Heart left ventricle (tissue), 16 donors: ENCODE data around the gene RAB11A. TPM values are rescaled to one million over a fixed set of nuclear protein-coding genes. Genes with fewer than 3 reads are reported as not detected.
"Not testable (repeated sequence)": the region's sequence is repeated elsewhere in the genome, so short reads cannot be mapped to it uniquely, and the experiment has no call there.

Source experiments
- ATAC-seq, 4 donors: fragments of 200-7000 bp; cut with Tn5 transposase; one replicate each; pipeline ENCODE4 v1.9.1; 2020 to 2022; ENCODE audit warnings: moderate library complexity in 4 of 4, mild to moderate bottlenecking in 3 of 4, moderate number of reproducible peaks in 1 of 4
- DNase-seq, 5 donors: peaks; one replicate each; pipeline ENCODE4 v3.0.0-alpha.2; 2020
- H3K27ac ChIP-seq, 12 donors: fragments of 200-600 bp; sonication (generic) in 4 of 12; one replicate each; pipeline versions ENCODE4 v1.5.0 to v1.8.0; 2016 to 2022; ENCODE audit warnings: mild to moderate bottlenecking in 2 of 12
- H3K27me3 ChIP-seq, 9 donors: fragments of 200-600 bp; sonication (generic) in 2 of 9; one replicate each; pipeline versions ENCODE4 v1.5.1 to v1.8.0; 2016 to 2022; ENCODE audit warnings: mild to moderate bottlenecking in 3 of 9
- H3K36me3 ChIP-seq, 9 donors: fragments of 200-600 bp; sonication (generic) in 2 of 9; one replicate each; pipeline versions ENCODE4 v1.5.0 to v1.8.0; 2018 to 2022; ENCODE audit warnings: mild to moderate bottlenecking in 2 of 9
- H3K4me1 ChIP-seq, 12 donors: fragments of 200-600 bp; sonication (generic) in 4 of 12; one replicate each; pipeline versions ENCODE4 v1.5.0 to v1.8.0; 2016 to 2022; ENCODE audit warnings: mild to moderate bottlenecking in 3 of 12
- H3K4me3 ChIP-seq, 12 donors: fragments of 200-600 bp; sonication (generic) in 4 of 12; one replicate each; pipeline versions ENCODE4 v1.5.0 to v1.8.0; 2017 to 2022; ENCODE audit warnings: mild to moderate bottlenecking in 9 of 12, moderate library complexity in 4 of 12
- H3K9me3 ChIP-seq, 12 donors: fragments of 200-600 bp; sonication (generic) in 4 of 12; one replicate each; pipeline versions ENCODE4 v1.5.0 to v1.8.0; 2016 to 2022; ENCODE audit warnings: mild to moderate bottlenecking in 1 of 12
- CTCF ChIP-seq, 12 donors: fragments of 200-600 bp; sonication (generic) in 4 of 12; IDR thresholded peaks; one replicate each; pipeline versions ENCODE4 v1.5.0 to v1.8.0; 2018 to 2022; ENCODE audit warnings: antibody characterized with exemption in 12 of 12, mild to moderate bottlenecking in 5 of 12
- POLR2A ChIP-seq, 2 donors: fragments of 450-650 bp; IDR thresholded peaks; one replicate each; pipeline ENCODE4 v1.6.1; 2017; ENCODE audit warnings: antibody characterized with exemption in 2 of 2, mild to moderate bottlenecking in 2 of 2, moderate library complexity in 2 of 2
- WGBS, 4 donors: extraction: QIAGEN DNeasy Blood & Tissue Kit in 2 of 4; methylation state at CpG; one replicate each; pipeline versions ENCODE4 v1.1.5 to v1.1.7; 2013 to 2018; 5-methylcytosine and 5-hydroxymethylcytosine counted together
- intact Hi-C, 10 donors: fragments of 100-400 bp; cut with DNase I; formaldehyde crosslinking; loops; one replicate each; pipeline versions ENCODE4 v1.11.1 to v1.14.2; 2022
- polyA plus RNA-seq, 2 donors: library from polyadenylated mRNA; stranded (reverse); fragments of 200-250 nt; gene quantifications; one replicate each; pipeline ENCODE4 v1.2.3, GENCODE V29; 2013
- total RNA-seq, 9 donors: library from RNA; depleted of rRNA in 2 of 9; stranded (reverse); fragments of >200 nt in 2 of 9; fragmentation: NEBNext Ultra II Directional in 3 of 9; extraction: Animal tissue kit (Norgen Biotek cat#: 25700) in 3 of 9; gene quantifications; one replicate each; pipeline versions ENCODE4 v1.1.0 to v1.2.4, GENCODE V29; 2016 to 2023
- donor health status: ischemic (EF 13 %, LVEDD 7.1; RV severe dilation, severe dysfunction).
- donor health status: healthy with polysubstance abuse.
- donor health status: DM: no; HTN: yes; CAD: no.
- donor health status: DM: no; HTN: no; CAD: no.
- donor health status: ischemic (EF 25% LVEDD 6.9; RV normal size, moderate dysfunction).
- donor health status: ischemic (EF 25% LVEDD 5.7; RV mildly dilated, moderate dysfunction).
- donor health status: healthy.
- donor health status: DM: yes; HTN: yes; CAD: no.
- donor health status: ischemic (EF 35%, LVEDD 5.7; RV mildly dilated, moderate dysfunction).
- donor health status: nonischemic (EF 11% LVEDD 7.7; RV severe dilation, severe dysfunction).
- donor health status: DM: yes; HTN: yes; CAD: no.
- donor health status: PGD.
- donor health status: ischemic (EF 29% LVEDD 5.4; RV normal size, mild dysfunction).
- donor health status: nonischemic (EF 23%, LVEDD 6.1; RV moderate dilation, normal function).

The RAB11A gene
- total and polyA plus RNA-seq, 11 donors = 50.3 to 307 (median 162) TPM

- Histone ChIP-seq H3K9me3 (no peaks in the 10 kb centered on the region), H3K4me1 (peaks cover 0 to 25% (median 14%) of the 10 kb centered on the region in 12 donors), H3K36me3 (no peaks in the 10 kb centered on the region), H3K27ac (no peak overlapping the region), H3K27me3 (no peaks in the 10 kb centered on the region), H3K4me3 (no peak overlapping the region)
- no peak for DNase-seq
- WGBS, 4 donors = 89 to 99% (median 96%) methylated on average over 3 of the region's 3 CpGs
- TF ChIP-seq CTCF (IDR thresholded peaks at IDR 0.05) (no peak), POLR2A (IDR thresholded peaks at IDR 0.05) (no peak)
- intact Hi-C loops = loop anchor here in 3 of 10 donors (5.0 kb wide), 2 partner anchors 35 to 75 kb away; partner anchors contain the start of gene DENND4A (in 2 of the 3)
- no peak for ATAC-seq
Observed at GRCh38 chr15:65867244-65867643, 2.0 kb upstream of the RAB11A start.

- H3K27ac ChIP-seq, H3K36me3 ChIP-seq, DNase-seq, H3K27me3 ChIP-seq, H3K9me3 ChIP-seq, ATAC-seq, H3K4me3 ChIP-seq: not testable (repeated sequence)
- H3K4me1 ChIP-seq = peaks cover 0 to 28% (median 18%) of the 10 kb centered on the region in 12 donors
- 94 to 97% (median 95%) methylated on average over 6 of the region's 6 CpGs for WGBS, 4 donors
- intact Hi-C loops = loop anchor here in 4 of 10 donors (2.0 to 5.0 kb wide), 3 partner anchors 35 to 76 kb away; partner anchors contain the start of gene DENND4A (in 2 of the 4)
Observed at GRCh38 chr15:65867933-65868332, 1.4 kb upstream of the RAB11A start.

DNA sequence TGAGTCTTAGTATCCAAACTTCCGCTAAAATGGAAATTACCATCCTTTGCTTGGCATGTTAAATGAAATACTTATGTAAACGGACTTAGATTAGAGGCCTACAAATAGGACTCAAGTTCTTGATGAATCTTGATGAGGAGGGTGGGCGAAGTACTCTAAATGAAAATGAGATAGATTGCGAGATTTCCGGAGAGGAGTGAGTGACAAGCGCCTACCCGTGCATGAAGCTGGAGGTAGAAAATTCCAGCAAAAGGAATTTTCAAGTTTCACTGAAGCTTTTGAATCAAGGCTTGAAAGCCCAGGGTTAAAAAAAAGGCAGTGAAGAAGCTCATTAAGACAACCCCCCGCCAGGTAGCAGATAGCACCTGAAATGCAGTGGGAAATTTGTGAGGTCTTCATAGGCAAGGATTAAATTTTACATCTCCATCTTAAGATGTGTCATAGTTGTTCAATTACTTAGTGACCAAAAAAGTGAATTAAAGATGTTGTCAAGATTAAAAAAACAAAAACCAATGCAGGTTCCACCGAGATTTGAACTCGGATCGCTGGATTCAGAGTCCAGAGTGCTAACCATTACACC, 655 bp upstream of the RAB11A start:
- H3K4me1 ChIP-seq = peaks cover 0 to 35% (median 19%) of the 10 kb centered on the region in 12 donors
- peak overlapping the region; percentile 70 to 98 (median 88) for H3K4me3 ChIP-seq
- WGBS, 4 donors = 65% methylated on average over 11 of the region's 11 CpGs
- DNase-seq (no peak), ATAC-seq (no peak)
- no peaks in the 10 kb centered on the region for H3K27me3 ChIP-seq
- H3K36me3 ChIP-seq = no peaks in the 10 kb centered on the region
- TF ChIP-seq CTCF (IDR thresholded peaks at IDR 0.05) = no peak
- TF ChIP-seq POLR2A (IDR thresholded peaks at IDR 0.05) = no peak
- no peaks in the 10 kb centered on the region for H3K9me3 ChIP-seq
- peak overlapping the region; percentile 86 to 97 (median 94) for H3K27ac ChIP-seq
- intact Hi-C loops = loop anchor here in 5 of 10 donors (1.0 to 5.0 kb wide), 6 partner anchors 36 to 257 kb away; partner anchors contain the start of genes DENND4A (in 3 of the 5) and INTS14 (in 1 of the 5)

- Histone ChIP-seq H3K36me3 (peaks cover 0 to 12% (median 6%) of the 10 kb centered on the region in 9 donors), H3K4me3 (peak overlapping the region; percentile 70 to 98 (median 88)), H3K27me3 (no peaks in the 10 kb centered on the region), H3K9me3 (no peaks in the 10 kb centered on the region), H3K27ac (peak overlapping the region; percentile 86 to 97 (median 94)), H3K4me1 (peaks cover 0 to 42% (median 21%) of the 10 kb centered on the region in 12 donors)
- TF ChIP-seq POLR2A (IDR thresholded peaks at IDR 0.05) = no peak
- no peak for TF ChIP-seq CTCF (IDR thresholded peaks at IDR 0.05)
- ATAC-seq = peak; percentile 18 to 64 (median 44)
- intact Hi-C loops = loop anchor here in 5 of 10 donors (1.0 to 5.0 kb wide), 6 partner anchors 37 to 259 kb away; partner anchors contain the start of genes DENND4A (in 3 of the 5) and INTS14 (in 1 of the 5)
- DNase-seq = peak; percentile 56 to 67 (median 63)
- WGBS, 4 donors = 1% methylated on average over 43 of the region's 43 CpGs
Observed at GRCh38 chr15:65869954-65870871, 922 bp downstream of the RAB11A start.
